ENCODE data around the gene GNG7.

GNG7 gene

DNA sequence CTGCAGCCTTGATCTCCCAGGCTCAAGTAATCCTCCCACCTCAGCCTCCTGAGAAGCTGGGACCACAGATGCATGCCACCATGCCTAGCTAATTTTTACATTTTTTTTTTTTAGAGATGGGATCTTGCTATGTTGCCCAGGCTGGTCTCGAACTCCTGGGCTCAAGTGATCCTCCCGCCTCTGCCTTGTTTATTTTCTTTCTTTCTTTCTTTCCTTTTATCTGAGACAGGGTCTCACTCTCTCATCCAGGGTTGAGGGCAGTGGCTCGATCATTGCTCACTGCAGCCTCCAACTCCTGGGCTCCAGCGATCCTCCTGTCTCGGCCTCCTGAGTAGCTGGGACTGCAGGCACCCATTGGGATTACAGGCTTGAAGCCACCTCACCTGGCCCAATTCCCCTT, 3.8 kb upstream of the GNG7 start:
- Histone ChIP-seq H2AFZ (no peak overlapping the region), H3K79me2 (no peaks in the 10 kb centered on the region), H3K9ac (no peak overlapping the region), H3K36me3 (ENCODE audit: control insufficient read depth, insufficient read depth, low read length) (no peaks in the 10 kb centered on the region), H3K9me3 (ENCODE audit: control insufficient read depth, low read length) (no peaks in the 10 kb centered on the region), H3K4me2 (ENCODE audit: low read length) (no peak overlapping the region), H3K27ac (no peak overlapping the region), H3K27me3 (ENCODE audit: control insufficient read depth, insufficient read depth, low read length) (no peaks in the 10 kb centered on the region), H3K4me3 (ENCODE audit: low read depth, low read length) (no peak overlapping the region), H3K4me1 (peaks cover 8% of the 10 kb centered on the region)
- TF ChIP-seq, protein P1, sequence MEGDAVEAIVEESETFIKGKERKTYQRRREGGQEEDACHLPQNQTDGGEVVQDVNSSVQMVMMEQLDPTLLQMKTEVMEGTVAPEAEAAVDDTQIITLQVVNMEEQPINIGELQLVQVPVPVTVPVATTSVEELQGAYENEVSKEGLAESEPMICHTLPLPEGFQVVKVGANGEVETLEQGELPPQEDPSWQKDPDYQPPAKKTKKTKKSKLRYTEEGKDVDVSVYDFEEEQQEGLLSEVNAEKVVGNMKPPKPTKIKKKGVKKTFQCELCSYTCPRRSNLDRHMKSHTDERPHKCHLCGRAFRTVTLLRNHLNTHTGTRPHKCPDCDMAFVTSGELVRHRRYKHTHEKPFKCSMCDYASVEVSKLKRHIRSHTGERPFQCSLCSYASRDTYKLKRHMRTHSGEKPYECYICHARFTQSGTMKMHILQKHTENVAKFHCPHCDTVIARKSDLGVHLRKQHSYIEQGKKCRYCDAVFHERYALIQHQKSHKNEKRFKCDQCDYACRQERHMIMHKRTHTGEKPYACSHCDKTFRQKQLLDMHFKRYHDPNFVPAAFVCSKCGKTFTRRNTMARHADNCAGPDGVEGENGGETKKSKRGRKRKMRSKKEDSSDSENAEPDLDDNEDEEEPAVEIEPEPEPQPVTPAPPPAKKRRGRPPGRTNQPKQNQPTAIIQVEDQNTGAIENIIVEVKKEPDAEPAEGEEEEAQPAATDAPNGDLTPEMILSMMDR (IDR thresholded peaks at IDR 0.05) = no peak

DNA sequence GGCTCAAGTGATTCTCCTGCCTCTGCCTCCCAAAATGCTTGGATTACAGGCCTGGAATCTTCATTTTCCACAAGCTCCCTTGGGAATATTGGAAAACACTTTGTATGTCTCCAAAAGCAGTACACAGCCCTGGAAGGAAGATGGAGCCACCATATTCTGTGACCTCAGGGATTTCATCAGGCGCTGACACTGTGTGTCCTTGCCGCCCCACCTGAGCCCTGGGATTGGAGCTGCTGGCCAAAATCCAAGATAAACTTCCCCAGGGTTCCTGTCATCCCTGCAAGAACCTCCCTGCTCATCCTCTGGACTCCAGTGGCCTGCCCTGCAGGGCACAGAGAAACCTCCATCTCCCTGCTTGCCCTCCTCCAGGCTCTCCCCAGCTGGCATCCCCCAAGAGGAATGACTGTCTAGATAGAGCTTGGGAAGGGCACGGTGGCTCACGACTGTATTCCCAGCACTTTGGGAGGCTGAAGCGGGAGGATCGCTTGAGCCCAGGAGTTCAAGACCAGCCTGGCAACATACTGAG, 1.3 kb upstream of the GNG7 start:
- H3K27me3 ChIP-seq (ENCODE audit: control insufficient read depth, insufficient read depth, low read length) = no peaks in the 10 kb centered on the region
- no peak overlapping the region for H3K4me2 ChIP-seq (ENCODE audit: low read length)
- no peak overlapping the region for H3K4me3 ChIP-seq (ENCODE audit: low read depth, low read length)
- H3K27ac ChIP-seq = no peak overlapping the region
- TF ChIP-seq, protein P1 (IDR thresholded peaks at IDR 0.05) = no peak
- no peak overlapping the region for H3K9ac ChIP-seq
- H3K79me2 ChIP-seq = no peaks in the 10 kb centered on the region
- H3K36me3 ChIP-seq (ENCODE audit: control insufficient read depth, insufficient read depth, low read length) = no peaks in the 10 kb centered on the region
- no peaks in the 10 kb centered on the region for H3K9me3 ChIP-seq (ENCODE audit: control insufficient read depth, low read length)
- H2AFZ ChIP-seq = no peak overlapping the region
- peaks cover 8% of the 10 kb centered on the region for H3K4me1 ChIP-seq

DNA sequence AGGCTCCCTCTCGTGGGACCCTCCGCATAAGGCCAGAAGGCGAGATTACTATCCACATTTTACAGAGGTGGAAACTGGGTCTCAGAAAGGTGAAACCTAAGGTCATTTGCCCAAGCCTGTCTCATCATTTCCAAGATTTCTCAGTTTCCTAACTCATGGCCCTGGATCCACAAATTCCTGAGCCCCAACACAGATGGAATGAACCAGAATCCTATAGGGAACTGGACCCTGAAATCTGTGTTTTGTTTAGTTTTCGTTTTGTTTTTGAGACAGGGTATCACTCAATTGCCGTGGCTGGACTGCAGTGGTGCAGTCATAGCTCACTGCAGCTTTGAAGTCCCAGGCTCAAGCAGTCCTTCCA, 563 bp upstream of the GNG7 start:
- TF ChIP-seq, protein P1 (IDR thresholded peaks at IDR 0.05) = no peak
- peak overlapping the region; percentile 11 for H3K4me2 ChIP-seq (ENCODE audit: low read length)
- H3K9me3 ChIP-seq (ENCODE audit: control insufficient read depth, low read length) = no peaks in the 10 kb centered on the region
- no peaks in the 10 kb centered on the region for H3K27me3 ChIP-seq (ENCODE audit: control insufficient read depth, insufficient read depth, low read length)
- H3K4me1 ChIP-seq = peaks cover 8% of the 10 kb centered on the region
- H2AFZ ChIP-seq = peak overlapping the region; percentile 15
- H3K4me3 ChIP-seq (ENCODE audit: low read depth, low read length) = peak overlapping the region; percentile 38
- H3K27ac ChIP-seq = peak overlapping the region; percentile 39
- H3K9ac ChIP-seq = no peak overlapping the region
- H3K36me3 ChIP-seq (ENCODE audit: control insufficient read depth, insufficient read depth, low read length) = no peaks in the 10 kb centered on the region
- no peaks in the 10 kb centered on the region for H3K79me2 ChIP-seq

DNA sequence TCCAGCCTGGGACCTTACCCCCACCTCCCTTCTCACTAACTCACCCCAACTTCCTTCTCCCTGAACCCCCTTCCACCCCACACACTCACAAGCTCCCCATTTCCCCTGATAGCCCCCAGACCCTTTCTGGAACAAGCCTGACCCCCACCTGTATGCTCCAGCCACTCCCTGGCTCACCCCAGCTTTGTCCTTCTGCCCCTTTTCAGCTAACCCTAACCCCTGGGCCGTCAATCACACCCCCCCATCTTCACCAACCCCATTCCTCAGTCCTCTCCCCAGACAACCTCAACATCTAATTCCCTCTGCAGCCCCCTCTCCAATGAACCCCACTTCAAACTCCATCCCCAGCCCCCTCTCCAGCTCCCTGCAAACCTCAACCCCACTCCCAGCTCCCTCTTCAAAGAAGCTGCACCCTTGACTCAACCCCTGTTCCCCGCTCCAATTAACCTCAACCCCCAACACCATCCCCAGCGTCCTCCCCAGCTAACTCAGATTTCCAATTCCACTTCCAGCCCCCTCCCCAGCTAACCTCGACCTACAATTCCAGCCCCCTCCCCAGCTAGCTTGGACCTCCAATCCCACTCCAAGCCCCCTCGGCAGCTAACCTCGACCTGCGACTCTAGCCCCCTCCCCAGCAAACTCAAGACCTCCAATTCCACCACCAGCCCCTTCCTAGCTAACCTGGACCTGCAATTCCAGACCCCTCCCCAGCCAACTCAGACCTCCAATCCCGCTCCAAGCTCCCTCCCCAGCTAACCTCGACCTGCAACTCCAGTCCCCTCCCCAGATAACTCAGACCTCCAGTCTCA, 929 bp downstream of the GNG7 start:
- H3K9me3 ChIP-seq (ENCODE audit: control insufficient read depth, low read length) = no peaks in the 10 kb centered on the region
- H3K4me1 ChIP-seq = peaks cover 8% of the 10 kb centered on the region
- peak overlapping the region; percentile 74 for H2AFZ ChIP-seq
- TF ChIP-seq, protein P1 (IDR thresholded peaks at IDR 0.05) = no peak
- H3K4me2 ChIP-seq (ENCODE audit: low read length) = peak overlapping the region; percentile 68
- no peak overlapping the region for H3K27ac ChIP-seq
- H3K4me3 ChIP-seq (ENCODE audit: low read depth, low read length) = peak overlapping the region; percentile 66
- no peaks in the 10 kb centered on the region for H3K36me3 ChIP-seq (ENCODE audit: control insufficient read depth, insufficient read depth, low read length)
- H3K9ac ChIP-seq = peak overlapping the region; percentile 19
- no peaks in the 10 kb centered on the region for H3K27me3 ChIP-seq (ENCODE audit: control insufficient read depth, insufficient read depth, low read length)
- no peaks in the 10 kb centered on the region for H3K79me2 ChIP-seq

Data from parathyroid adenoma (tissue), 2 donors.